Peyer's patch (tissue), 4 donors: ENCODE measurements around the gene KCNT1. TPM values are rescaled to one million over a fixed set of nuclear protein-coding genes. Genes with fewer than 3 reads are reported as not detected.

Experiments
- DNase-seq, 3 donors: peaks; one replicate each; pipeline ENCODE4 v3.0.0-alpha.2; 2017 to 2019
- H3K27ac ChIP-seq, 4 donors: fragments of 200-600 bp; sonication (generic); one replicate each; pipeline ENCODE4 v1.5.1; 2016 to 2019
- H3K27me3 ChIP-seq, 2 donors: fragments of 200-600 bp; sonication (generic); one replicate each; pipeline ENCODE4 v1.5.1; 2019
- H3K36me3 ChIP-seq, 3 donors: fragments of 200-600 bp; sonication (generic); one replicate each; pipeline ENCODE4 v1.5.1; 2016 to 2019
- H3K4me1 ChIP-seq, 4 donors: fragments of 200-600 bp; sonication (generic); one replicate each; pipeline ENCODE4 v1.5.1; 2016 to 2019
- H3K4me3 ChIP-seq, 4 donors: fragments of 200-600 bp; sonication (generic); 1 replicate in 3 of 4; 2 replicates in 1 of 4; pipeline ENCODE4 v1.5.1; 2016 to 2019; ENCODE audit warnings: mild to moderate bottlenecking in 1 of 4
- H3K9me3 ChIP-seq, 4 donors: fragments of 200-600 bp; sonication (generic); one replicate each; pipeline ENCODE4 v1.5.1; 2016 to 2019; ENCODE audit warnings: mild to moderate bottlenecking in 1 of 4
- POLR2A ChIP-seq, 2 donors: fragments of 450-650 bp; IDR thresholded peaks; one replicate each; pipeline ENCODE4 v1.5.1; 2017; ENCODE audit warnings: antibody characterized with exemption in 2 of 2, mild to moderate bottlenecking in 2 of 2, moderate library complexity in 2 of 2
- total RNA-seq, 4 donors: library from RNA; depleted of rRNA; stranded (reverse); fragments of >200 nt; gene quantifications; one replicate each; pipeline ENCODE4 v1.1.0, GENCODE V29; 2016
- TF ChIP-seq, protein P1 (sequence below), 6 experiments: fragments of 450-650 bp in 4 of 6; fragments of 200-600 bp in 2 of 6; sonication (generic) in 1 of 6; IDR thresholded peaks; one replicate each; pipeline ENCODE4 v1.5.1; 2017 to 2019; ENCODE audit warnings: antibody characterized with exemption in 6 of 6, mild to moderate bottlenecking in 3 of 6, moderate library complexity in 1 of 6

The KCNT1 gene
- total RNA-seq, 4 donors from 2014 or later: 0.27 TPM; not detected in 3

DNA sequence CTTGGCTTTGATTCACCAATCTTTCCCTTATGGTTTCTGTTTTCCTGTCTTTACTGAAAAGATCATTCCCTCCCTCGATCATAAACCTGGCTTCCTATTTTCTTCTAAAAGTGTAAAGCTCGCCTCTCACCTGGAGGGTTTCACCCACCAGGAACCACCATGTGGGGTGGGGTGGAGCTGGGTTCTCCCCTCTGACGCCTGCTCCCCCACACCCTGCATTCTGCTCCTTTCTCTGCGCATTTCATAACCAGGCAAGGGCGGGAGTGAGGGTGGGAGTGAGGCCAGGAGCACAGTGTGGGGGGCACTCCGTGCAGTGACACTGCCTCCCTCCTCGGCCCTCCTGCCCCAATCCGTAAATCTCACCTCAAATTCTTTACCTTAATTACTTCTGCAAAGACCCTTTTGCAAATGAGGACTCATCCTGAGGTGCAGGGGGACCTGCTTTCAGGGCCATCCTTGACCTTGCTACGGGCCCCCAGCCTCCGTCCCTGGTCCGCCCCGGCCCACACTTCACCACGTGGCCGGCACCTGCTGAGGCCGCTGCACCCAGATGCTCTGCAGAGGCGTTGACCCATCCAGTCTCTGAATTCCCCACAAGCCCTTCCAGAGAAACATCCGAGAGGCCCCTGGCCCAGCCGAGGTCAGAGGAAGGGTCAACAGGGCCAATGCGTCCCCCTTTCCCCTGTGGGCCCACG is 59.3 kb downstream of the KCNT1 start:
- no peak overlapping the region for H3K4me3 ChIP-seq
- TF ChIP-seq, protein P1, sequence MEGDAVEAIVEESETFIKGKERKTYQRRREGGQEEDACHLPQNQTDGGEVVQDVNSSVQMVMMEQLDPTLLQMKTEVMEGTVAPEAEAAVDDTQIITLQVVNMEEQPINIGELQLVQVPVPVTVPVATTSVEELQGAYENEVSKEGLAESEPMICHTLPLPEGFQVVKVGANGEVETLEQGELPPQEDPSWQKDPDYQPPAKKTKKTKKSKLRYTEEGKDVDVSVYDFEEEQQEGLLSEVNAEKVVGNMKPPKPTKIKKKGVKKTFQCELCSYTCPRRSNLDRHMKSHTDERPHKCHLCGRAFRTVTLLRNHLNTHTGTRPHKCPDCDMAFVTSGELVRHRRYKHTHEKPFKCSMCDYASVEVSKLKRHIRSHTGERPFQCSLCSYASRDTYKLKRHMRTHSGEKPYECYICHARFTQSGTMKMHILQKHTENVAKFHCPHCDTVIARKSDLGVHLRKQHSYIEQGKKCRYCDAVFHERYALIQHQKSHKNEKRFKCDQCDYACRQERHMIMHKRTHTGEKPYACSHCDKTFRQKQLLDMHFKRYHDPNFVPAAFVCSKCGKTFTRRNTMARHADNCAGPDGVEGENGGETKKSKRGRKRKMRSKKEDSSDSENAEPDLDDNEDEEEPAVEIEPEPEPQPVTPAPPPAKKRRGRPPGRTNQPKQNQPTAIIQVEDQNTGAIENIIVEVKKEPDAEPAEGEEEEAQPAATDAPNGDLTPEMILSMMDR (IDR thresholded peaks at IDR 0.05): no peak
- TF ChIP-seq POLR2A (IDR thresholded peaks at IDR 0.05): no peak
- peaks cover 0 to 2% (median 0%) of the 10 kb centered on the region in 4 donors for H3K9me3 ChIP-seq
- H3K27me3 ChIP-seq: no peaks in the 10 kb centered on the region
- H3K4me1 ChIP-seq: no peaks in the 10 kb centered on the region
- no peak overlapping the region for H3K27ac ChIP-seq
- DNase-seq: no peak
- H3K36me3 ChIP-seq: no peaks in the 10 kb centered on the region

DNA sequence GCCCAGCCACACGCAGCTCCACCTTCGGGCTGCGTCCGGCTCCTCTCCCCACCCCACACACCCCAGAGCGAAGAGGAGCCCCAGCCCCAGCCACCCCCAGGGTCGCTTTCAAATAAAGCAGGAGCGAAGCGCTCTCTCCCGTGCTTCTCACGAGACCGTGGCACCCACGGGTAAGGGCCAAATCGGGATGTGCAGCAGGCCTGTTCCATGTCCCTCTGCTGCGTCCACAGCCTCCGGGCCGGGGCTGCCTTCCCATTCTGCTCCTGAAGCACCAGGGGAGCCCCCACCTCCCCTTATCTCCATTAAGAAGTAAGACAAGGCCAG is 59.8 kb downstream of the KCNT1 start:
- Histone ChIP-seq H3K27me3 (no peaks in the 10 kb centered on the region), H3K4me1 (no peaks in the 10 kb centered on the region), H3K27ac (no peak overlapping the region), H3K9me3 (peaks cover 0 to 5% (median 1%) of the 10 kb centered on the region in 4 donors), H3K4me3 (no peak overlapping the region), H3K36me3 (no peaks in the 10 kb centered on the region)
- no peak for DNase-seq
- no peak for TF ChIP-seq POLR2A (IDR thresholded peaks at IDR 0.05)
- TF ChIP-seq, protein P1 (IDR thresholded peaks at IDR 0.05): no peak

DNA sequence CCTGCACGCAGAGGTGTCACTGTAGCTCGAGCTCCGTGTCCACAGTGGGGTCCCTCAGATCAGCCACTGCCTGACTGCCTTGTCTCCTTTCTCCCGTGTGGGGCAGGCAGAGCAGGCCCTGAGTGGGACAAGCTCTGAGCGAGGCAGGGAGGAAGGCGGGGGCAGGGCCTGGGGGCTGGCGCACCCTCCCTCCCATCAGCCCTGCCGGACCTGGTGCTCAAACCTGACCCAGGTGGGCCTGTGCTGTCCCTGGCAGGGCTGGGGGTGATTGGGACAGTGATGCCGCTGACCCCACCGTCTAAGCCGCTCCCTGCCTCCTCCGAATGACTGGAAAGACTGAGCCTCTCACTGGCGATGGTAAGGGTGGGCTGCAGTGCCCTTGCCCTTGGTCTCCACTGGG is 60.9 kb downstream of the KCNT1 start:
- TF ChIP-seq, protein P1 (IDR thresholded peaks at IDR 0.05): no peak
- no peak for TF ChIP-seq POLR2A (IDR thresholded peaks at IDR 0.05)
- Histone ChIP-seq H3K27ac (no peak overlapping the region), H3K27me3 (no peaks in the 10 kb centered on the region), H3K4me3 (no peak overlapping the region), H3K9me3 (peaks cover 0 to 5% (median 1%) of the 10 kb centered on the region in 4 donors), H3K36me3 (no peaks in the 10 kb centered on the region), H3K4me1 (no peaks in the 10 kb centered on the region)
- no peak for DNase-seq

DNA sequence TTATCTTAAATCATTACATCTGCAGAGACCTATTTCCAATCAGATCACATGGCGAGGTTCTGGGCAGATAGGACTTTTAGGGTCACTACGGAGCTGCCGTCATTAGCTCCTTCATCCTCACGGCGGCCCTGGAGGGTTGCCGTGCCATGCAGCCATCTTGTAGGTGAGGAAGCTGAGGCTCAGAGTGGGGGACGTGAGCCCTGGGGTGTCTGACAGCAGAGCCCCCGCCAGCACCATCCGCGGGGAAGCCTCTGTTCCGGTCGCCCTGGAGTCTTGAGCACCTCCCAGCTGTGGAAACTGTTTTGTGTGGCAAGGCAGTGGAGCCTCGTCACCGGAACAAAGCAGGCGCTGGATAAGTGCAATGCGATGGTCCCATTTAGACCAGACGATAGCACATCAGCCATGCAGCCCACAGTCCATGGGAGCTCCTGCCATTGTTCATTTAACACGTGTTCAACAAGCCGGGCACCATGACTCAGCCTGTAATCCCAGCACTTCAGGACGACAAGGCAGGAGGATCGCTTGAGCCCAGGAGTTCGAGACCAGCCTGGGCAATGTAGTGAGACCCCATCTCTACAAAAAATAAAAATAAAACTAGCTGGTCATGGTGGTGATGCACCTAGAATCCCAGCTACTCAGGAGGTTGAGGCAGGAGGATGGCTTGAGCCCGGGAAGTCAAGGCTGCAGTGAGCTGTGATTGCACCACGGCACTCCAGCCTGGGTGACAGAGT is 61.9 kb downstream of the KCNT1 start:
- H3K27ac ChIP-seq: no peak overlapping the region
- H3K36me3 ChIP-seq: no peaks in the 10 kb centered on the region
- TF ChIP-seq, protein P1 (IDR thresholded peaks at IDR 0.05): no peak
- no peak for TF ChIP-seq POLR2A (IDR thresholded peaks at IDR 0.05)
- no peak overlapping the region for H3K4me3 ChIP-seq
- no peaks in the 10 kb centered on the region for H3K27me3 ChIP-seq
- no peaks in the 10 kb centered on the region for H3K4me1 ChIP-seq
- DNase-seq: no peak
- H3K9me3 ChIP-seq: peaks cover 0 to 5% (median 1%) of the 10 kb centered on the region in 4 donors

DNA sequence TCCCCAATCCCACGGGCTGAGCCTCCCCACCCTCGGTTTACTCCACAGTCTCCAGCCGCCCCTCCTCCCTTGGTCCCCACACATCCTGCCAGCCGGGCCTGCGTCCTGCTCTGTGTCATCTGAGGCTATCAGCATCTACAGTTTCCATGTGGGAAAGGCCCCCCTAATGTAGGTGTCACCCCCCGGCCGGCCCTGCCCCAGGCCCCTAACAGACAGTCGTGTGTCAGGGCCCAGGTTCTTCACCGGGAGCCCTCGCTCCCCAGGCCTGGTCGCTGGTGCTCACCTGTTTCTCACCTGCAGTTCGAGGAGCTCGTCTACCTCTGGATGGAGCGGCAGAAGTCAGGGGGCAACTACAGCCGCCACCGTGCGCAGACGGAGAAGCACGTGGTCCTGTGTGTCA is 62.7 kb downstream of the KCNT1 start:
- Histone ChIP-seq H3K4me3 (no peak overlapping the region), H3K36me3 (no peaks in the 10 kb centered on the region), H3K9me3 (peaks cover 0 to 5% (median 1%) of the 10 kb centered on the region in 4 donors), H3K4me1 (no peaks in the 10 kb centered on the region), H3K27me3 (no peaks in the 10 kb centered on the region), H3K27ac (no peak overlapping the region)
- no peak for DNase-seq
- TF ChIP-seq POLR2A (IDR thresholded peaks at IDR 0.05): no peak
- TF ChIP-seq, protein P1 (IDR thresholded peaks at IDR 0.05): no peak
